ENCODE data around the gene ODF4.

- TF ChIP-seq CTCF (IDR thresholded peaks at IDR 0.05; ENCODE audit: low read depth, low read length, poor library complexity, severe bottlenecking) = no peak
- TF ChIP-seq EZH2phosphoT487 (IDR thresholded peaks at IDR 0.05; ENCODE audit: borderline replicate concordance, low read length) = no peak
These were observed 39.4 kb upstream of the ODF4 start for GRCh38 chr17:8300226-8300625.
